Kidney epithelial cell (primary cell): ENCODE data around the gene CXCL12. TPM values are rescaled to one million over a fixed set of nuclear protein-coding genes. Genes with fewer than 3 reads are reported as not detected.

ENCODE experiments used
- DNase-seq: peaks from one replicate; pipeline ENCODE4 v3.0.0-alpha.2; 2010; ENCODE audit warnings: low read depth
- H3K27me3 ChIP-seq: 2 replicates; pipeline ENCODE4 v1.6.0; 2011; ENCODE audit warnings: low read length; ENCODE audit not compliant: control insufficient read depth, insufficient read depth
- H3K36me3 ChIP-seq: 2 replicates; pipeline ENCODE4 v1.5.1; 2011; ENCODE audit warnings: low read length; ENCODE audit not compliant: control insufficient read depth, insufficient read depth
- H3K4me3 ChIP-seq: 2 replicates; pipeline ENCODE4 v1.5.1; 2011; ENCODE audit warnings: low read depth, mild to moderate bottlenecking, control low read depth, low read length
- CTCF ChIP-seq: IDR thresholded peaks from 2 replicates; pipeline ENCODE4 v1.5.1; 2011; ENCODE audit warnings: mild to moderate bottlenecking, moderate library complexity, low read length, control low read depth, inconsistent platforms; ENCODE audit not compliant: insufficient read depth, poor library complexity, severe bottlenecking
- total RNA-seq: library from RNA; depleted of rRNA; stranded (reverse); fragments of >200 nt; gene quantifications from 2 replicates; pipeline ENCODE4 v1.2.3, GENCODE V29; 2015

Gene CXCL12
- 13.0 and 13.5 TPM in 2 replicates for total RNA-seq

GRCh38 chr10:44385026-44385695, at the start of gene CXCL12:
TSS of gene CXCL12 (minus strand) at chr10:44385097. CDS start at chr10:44385005, 92 bp downstream.
- DNase-seq = no peak

GRCh38 chr10:44427479-44427878, 42.6 kb upstream of the CXCL12 start:
- no peak overlapping the region for H3K4me3 ChIP-seq
- no peaks in the 10 kb centered on the region for H3K27me3 ChIP-seq
- DNase-seq = no peak
- H3K36me3 ChIP-seq = no peaks in the 10 kb centered on the region
- TF ChIP-seq CTCF = no peak

More at GRCh38 chr10:44385026-44385695, at the start of gene CXCL12:
- peak within 1 kb of the TSS; percentile 27 for H3K4me3 ChIP-seq
- H3K27me3 ChIP-seq = peaks cover 43% of the 10 kb centered on the region
- no peaks in the 10 kb centered on the region for H3K36me3 ChIP-seq
- TF ChIP-seq CTCF = no peak

GRCh38 chr10:44427037-44427436, 42.1 kb upstream of the CXCL12 start:
- H3K4me3 ChIP-seq = no peak overlapping the region
- no peak for TF ChIP-seq CTCF
- H3K36me3 ChIP-seq = no peaks in the 10 kb centered on the region
- H3K27me3 ChIP-seq = no peaks in the 10 kb centered on the region
- no peak for DNase-seq

GRCh38 chr10:44426247-44427034, 41.5 kb upstream of the CXCL12 start:
- H3K27me3 ChIP-seq = no peaks in the 10 kb centered on the region
- no peaks in the 10 kb centered on the region for H3K36me3 ChIP-seq
- H3K4me3 ChIP-seq = no peak overlapping the region
- no peak for DNase-seq
- no peak for TF ChIP-seq CTCF

GRCh38 chr10:44425466-44425865, 40.6 kb upstream of the CXCL12 start:
- no peaks in the 10 kb centered on the region for H3K36me3 ChIP-seq
- DNase-seq = no peak
- no peak for TF ChIP-seq CTCF
- H3K4me3 ChIP-seq = no peak overlapping the region
- no peaks in the 10 kb centered on the region for H3K27me3 ChIP-seq
